Effector CD4-positive, alpha-beta T cell (primary cell): ENCODE measurements around the gene SH3TC1.
A peak's percentile ranks its signal among the peaks of the same experiment; 100 is the strongest.

ENCODE experiments used
- DNase-seq: peaks from one replicate; pipeline ENCODE4 v3.0.0-alpha.2; 2020

Gene SH3TC1

DNA sequence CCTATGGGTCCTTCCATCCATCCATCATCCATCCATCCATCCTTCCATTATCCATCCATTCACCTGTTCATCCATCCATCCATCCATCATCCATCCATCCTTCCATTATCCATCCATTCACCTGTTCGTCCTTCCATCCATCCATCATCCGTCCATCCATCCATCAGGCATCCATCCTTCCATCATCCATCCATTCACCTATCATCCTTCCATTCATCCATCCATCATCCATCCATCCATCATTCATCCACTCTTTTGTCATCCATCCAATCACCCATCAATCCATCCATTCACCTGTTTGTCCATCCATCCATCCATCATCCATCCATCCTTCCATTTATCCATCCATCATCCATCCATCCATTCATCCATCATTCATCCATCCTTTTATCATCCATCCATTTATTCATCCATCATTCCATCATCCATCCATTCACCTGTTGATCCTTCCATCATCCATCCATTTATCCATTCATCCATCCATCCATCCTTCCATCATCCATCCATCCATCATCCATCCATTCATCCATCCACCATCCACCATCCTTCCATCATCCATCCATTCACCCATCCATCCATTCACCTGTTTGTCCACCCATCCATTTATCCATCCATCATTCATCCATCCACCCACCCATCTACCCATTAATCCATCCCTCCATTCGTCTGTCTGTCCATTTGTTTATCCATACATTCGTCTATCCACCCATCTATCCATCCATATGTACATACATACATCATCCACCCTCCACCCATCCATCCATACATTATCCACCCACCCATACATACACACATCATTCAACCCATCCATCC, 34.8 kb downstream of the SH3TC1 start:
- no peak for DNase-seq

DNA sequence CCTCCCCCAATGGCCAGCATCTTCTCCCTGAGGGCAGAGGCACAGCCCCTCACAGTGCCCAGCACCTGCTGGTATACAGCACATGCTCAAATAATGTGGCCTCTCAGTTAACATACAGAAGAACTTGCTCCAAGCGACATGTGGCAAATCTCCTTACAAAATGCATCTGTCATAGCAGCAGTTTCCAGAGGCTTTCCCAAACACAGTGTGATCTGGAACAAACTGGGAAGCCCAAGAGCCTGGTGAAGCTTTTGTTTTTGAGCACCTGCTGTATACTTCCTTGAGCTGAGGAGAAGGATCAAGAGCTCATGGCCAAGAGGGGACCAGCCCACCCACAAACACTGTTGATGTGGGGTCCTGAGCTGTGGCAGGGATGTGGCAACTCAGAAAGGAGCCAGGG, 35.6 kb downstream of the SH3TC1 start:
- DNase-seq: no peak

DNA sequence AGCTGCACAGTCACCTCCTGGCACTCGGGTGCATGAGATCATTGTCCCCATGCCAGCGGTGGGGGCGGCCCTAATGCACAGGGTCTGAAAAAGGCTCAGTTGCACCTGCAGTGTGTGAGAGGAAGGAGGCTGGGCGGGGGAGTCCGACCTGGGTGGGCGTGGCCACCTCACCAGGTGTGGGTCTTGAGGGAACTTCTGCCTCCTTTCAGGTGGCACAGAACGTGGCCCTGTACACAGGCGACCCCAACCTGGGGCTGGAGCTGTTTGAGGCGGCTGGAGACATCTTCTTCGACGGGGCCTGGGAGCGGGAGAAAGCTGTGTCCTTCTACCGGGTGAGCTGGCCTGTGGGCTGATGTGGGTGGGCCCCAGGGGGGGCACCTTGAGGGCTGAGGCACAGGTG, 36.1 kb downstream of the SH3TC1 start:
- no peak for DNase-seq

DNA sequence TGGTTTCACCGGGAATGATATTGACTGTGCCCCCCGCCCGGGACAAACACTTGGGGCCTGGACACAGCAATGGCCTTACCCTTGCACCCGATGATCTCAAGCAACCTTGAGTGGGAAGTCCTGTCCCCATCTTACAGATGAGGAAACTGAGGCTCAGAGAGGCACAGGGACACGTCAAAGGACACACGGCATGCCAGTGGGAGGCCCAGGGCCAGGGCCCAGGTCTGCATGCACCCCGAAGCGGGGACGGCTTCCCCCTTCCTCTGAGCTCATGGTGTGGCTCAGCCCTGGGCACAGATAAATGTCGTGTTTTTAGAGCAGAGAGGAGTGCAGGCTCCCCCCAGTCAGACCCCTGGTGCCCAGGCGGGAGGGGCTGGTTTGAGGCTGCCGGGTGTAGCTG, 36.6 kb downstream of the SH3TC1 start:
- DNase-seq: no peak

DNA sequence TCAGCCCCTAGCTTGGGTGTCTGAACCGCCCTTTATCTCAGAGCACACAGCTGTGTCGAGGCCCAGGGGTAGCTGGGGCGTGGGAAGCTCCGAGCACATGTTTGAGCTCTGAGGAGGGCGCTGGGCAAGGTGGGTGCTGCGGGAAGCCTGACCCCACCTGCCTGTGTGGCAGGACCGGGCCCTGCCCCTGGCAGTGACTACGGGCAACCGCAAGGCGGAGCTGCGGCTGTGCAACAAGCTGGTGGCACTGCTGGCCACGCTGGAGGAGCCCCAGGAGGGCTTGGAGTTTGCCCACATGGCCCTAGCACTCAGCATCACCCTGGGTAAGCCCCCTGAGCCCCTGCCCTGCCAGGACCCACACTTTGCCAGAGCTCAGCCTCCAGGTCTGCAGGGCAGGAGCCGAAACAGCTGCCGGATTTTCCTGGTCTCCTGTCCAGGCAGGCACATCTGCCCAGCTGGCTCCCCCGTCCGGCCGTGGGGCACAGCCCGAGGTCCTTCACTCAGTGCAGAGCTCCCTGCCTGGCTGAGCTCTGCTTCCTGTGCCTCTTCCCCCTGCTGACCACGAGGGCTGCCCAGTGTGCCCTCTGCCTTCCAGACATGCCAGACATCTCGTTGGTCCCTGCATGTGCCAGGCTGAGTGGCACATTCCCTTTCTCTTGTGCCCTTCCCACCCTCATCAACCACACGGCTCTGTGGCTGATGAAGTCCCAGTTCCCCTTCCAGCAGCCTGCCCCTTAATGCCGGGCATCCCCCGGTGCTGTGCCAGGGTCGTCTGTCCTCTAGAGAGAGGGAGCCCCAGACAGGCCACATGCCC, 37.2 kb downstream of the SH3TC1 start:
- no peak for DNase-seq

DNA sequence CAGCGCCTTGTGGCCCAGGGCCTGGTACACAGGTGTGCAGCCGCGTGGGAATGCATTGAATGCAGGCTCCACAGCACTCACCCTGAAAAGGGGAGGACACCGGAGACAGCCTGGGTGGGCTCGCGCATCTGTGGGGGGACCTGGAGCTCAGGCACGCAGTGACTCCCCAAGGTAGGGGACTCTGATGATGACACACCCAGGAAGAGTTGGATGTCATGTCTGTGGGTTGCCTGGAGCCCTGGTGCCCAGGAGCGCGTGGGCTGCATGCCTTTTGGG, 37.8 kb downstream of the SH3TC1 start:
- DNase-seq: no peak

DNA sequence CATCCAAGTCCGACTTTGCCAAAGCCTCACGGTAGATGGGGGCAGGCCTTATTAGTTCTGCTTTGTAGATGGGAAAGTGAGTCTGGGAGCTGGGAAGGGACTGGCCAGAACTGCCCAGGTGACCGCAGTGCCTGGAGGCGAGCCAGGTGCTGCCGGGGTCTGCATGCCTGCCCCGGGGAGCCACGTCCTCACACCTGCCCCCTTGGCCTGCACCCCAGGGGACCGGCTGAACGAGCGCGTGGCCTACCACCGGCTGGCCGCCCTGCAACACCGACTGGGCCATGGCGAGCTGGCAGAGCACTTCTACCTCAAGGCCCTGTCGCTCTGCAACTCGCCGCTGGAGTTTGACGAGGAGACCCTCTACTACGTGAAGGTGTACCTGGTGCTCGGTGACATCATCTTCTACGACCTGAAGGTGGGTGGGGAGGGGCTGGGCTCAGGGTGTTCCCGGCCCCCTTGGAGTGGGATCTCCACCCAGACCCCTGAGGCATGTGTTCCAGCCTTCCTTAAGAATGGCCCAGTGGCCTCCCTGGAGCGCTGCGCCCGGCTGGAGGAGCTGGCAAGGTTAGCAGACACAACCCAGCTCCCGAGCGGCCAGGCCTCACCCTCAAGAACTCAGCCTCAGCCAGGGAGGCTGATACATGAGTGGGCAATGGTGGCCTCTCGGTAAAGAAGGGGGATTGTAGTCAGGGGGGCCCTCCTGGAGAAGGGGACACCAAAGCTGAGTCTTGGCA, 38.3 kb downstream of the SH3TC1 start:
- DNase-seq: no peak

DNA sequence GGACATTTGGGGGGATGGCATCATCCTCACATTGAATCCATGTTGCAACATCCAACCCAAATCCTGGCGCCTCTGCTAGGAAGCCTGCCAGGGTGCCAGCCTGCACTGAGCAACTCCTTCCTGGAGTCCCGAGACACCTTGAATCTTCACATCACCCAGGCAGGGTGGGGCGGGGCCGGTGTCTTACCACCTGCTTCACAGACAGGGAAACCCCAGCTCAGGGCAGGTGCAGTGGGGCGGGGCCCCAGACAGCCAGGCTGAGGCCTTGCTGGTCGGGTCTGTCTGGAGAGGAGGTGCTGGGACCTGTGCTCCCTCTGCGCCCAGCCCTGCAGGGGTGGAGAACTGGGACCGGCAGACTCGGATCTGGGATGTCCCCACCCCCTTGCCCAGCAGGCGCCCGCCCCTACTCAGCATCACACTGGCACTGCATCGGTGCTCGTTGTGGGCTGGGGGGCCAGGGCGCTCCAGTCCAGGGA, 39.0 kb downstream of the SH3TC1 start:
- no peak for DNase-seq

DNA sequence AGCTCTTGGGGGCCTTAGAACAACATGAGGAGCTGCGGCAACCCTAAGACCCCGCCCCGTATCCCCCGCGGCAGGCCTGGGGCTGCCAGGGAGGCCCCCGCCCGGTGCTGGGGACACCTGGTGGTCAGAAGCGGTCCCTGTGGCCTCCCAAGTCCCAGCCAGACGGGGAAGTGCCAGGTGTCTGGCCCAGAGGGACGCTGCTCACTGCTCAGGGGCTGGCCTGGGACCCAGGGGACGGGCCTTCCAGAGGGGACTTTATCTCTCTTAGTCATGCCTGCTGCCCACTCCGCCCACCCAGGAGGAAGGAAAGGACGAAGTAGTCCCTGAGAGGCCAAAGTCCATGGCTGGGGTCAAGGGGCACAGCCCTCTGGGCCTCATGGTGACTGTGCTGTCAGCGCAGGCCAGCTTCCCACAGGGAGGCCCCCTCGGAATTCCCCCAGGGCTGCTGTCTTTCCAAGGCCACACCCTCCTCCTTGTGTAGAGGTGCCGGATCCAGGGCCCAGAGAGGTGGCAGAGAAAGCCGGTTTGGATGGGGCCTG, 39.5 kb downstream of the SH3TC1 start:
- no peak for DNase-seq

DNA sequence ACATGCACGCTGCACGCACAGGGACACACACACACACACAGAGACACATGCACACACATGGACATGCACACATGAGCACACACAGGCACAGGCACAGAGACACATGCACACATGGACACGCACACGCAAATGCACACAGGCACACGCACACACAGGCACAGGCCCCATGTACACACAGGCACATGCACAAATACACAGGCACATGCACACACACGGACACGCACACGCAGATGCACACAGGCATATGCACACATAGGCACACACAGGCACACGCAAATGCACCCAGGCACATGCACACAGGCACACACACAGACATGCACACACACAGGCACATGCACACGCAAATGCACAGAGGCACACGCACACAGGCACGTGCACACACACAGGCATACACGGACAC, 40.1 kb downstream of the SH3TC1 start:
- no peak for DNase-seq

DNA sequence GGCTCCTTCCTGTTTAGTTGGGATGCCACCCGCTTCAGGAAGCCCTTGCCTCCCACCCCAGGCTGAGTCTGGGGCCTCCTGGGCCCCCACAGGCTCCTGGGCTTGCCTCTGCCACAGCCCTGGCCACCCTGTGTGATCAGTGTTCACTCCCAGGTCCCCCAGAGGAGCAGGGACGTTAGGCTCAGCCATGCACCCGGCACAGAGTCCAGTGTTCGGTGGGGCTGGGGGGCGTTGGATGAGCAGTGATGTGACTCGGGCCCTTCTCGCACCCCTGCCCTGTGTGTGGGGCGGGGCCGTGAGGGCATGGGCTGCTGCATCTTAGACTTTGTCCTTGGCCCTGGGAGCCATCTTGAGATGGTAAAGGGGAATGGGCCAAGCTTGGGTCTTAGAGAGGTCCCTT, 40.6 kb downstream of the SH3TC1 start:
- DNase-seq: no peak

DNA sequence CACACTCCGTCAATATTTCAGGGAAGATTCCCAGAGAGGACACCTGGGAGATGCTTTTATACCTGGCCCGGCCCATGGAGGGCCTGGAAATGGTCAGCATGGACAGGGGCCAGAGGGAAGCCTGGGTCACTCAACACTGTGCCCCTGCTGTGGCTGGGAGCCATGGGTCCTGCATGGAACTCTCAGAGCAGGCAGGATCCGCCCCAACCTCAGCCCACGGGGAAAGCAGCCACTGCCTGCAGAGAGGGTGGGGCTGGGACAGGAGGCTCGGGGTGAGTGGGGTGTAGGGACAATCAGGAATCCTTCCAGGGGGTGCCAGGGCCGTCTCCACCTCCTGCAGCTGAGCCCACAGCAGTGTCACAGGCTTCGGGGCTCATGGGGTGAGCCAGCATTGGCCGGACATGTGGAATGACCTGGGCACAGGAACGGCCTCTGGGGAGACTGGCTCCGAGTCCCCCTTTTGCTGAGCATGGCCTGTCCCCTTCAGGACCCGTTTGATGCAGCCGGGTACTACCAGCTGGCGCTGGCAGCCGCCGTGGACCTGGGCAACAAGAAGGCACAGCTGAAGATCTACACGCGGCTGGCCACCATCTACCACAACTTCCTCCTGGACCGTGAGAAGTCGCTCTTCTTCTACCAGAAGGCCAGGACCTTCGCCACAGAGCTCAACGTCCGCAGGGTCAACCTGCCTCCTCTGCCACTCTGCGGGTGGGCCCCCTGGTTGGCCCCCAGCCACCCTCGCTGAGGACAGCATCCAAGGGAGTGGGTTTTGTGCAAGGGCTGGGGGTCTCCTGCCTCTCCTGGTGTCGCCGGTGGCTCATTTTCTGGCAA, 41.3 kb downstream of the SH3TC1 start:
- DNase-seq: no peak

DNA sequence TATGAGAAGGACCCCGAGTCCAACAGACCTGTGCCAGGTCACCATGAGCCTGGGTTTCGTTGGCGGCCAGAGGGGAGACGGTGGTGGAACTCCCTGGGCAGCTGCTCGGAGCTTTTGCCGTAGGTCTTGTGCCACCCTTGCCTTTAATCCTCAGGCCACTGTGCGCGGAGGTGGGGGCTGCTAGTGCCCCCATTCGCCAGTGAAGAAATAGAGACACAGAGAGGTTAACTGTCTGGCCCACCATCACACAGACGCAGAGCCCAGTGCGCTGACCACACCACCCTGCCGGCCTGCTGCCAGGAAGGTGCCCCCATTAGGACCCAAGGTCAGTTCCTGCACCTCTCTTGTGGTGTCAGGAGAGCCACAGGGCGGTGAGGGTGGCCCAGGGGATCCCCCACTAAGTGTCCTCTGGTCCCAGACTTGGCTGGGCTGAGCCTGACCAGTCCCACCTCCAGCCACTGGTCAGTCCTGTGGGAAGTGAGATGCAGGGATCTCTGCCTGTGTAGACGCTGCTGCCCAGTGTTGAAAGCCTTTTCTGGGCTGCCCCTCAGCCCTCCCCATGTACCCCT, 42.2 kb downstream of the SH3TC1 start:
- DNase-seq: no peak

DNA sequence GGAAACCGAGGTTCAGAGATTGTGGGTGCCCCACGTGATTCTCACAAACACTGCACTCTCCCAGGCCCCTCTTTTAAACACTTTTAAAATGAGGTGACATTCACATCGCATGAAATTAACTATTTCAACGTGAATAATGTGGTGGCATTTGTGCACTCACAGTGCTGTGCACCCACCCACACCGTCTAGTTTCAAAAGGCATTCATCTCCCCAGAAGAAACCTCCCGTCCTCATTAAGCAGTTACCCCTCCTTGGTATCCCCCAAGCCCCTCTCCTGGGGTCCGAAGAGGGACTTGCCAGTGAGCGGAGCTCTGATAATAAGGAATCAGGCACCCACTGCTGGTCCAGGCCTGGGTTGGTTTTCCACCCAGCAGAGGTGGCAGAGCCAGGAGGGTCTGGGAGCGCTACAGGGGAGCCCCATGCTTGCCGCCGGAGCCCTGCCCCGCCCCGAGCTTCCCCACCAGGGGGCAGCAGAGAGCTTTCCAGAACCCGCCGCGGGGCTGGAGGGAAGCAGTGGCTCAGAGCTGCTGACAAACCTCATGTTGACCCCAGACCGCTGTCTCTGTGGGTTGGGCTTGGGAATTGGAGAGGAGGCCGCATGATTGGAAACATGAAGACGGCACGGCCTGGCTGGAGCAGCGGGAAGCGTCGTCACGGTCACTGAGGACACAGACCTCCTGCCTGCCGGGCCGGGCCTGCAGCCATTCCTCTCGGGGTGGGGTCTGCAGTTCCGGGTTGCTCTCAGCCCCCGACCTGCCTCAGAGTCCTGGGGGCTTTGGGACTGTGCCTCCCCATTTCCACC, 43.0 kb downstream of the SH3TC1 start:
- DNase-seq: peak; percentile 74

DNA sequence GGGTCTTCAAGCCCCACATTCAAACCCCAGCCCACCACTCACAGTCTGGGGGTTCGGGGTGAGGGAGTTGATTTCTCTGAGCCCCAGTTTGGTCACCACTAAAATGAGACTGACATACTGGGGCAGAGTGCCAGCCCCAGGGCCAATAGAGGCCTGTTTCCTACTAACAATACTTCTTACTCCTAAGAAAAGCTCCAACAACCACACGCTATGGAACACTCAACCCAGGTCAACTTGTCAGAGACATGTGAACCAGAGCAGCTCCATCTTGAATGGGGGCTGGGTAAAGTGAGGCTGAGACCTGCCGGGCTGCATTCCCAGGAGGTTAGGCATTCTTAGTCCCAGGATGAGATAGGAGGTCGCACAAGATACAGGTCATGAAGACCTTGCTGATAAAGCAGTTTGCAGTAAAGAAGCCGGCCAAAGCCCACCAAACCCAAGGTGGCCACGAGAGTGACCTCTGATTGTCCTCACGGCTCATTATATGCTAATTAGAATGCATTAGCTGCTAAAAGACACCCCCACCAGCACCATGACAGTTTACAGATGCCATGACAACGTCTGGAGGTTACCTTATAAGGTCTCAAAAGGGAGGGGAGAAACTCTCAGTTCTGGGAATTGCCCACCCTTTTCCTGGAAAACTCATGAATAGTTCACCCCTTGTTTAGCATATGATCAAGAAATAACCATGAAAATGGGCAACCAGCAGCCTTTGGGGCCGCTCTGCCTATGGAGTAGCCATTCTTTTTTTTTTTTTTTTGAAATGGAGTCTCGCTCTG, 43.9 kb downstream of the SH3TC1 start:
- DNase-seq: no peak

DNA sequence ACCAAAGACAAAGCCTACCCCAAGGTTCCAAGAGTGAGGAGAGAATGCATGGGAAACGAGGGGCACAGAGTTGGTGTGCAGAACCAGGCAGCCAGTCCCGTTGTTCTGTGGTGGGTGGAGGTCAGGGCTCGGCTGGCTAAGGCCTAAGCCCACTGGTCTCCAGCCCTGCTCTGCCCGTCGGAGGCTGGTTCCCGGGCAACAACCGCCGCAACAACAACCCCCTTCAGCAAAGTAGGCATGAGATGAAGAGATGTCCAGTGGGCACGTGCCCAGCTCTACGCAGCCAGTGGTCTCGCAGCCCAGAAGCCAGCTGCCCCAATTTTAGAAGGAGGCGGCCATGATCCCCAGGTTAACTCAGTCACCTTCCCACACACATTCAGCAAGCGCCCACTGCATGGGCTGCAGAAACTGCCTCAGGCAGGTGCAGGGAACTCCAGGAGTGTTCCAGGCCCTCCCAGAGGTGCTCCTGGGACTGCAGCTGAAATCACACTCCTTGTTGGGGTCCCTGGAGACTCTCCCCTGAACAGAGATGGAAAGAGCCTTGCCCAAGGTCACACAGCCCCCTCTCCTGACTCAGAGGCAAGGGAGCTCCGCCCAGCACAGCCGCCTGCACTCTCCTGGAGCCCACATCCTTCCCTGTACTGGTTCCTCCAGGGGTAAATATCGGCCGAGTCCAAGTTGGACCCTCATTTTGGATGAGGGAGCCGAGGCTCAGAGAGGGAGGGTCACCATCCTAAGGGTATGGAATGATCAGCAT, 45.1 kb downstream of the SH3TC1 start:
- no peak for DNase-seq

DNA sequence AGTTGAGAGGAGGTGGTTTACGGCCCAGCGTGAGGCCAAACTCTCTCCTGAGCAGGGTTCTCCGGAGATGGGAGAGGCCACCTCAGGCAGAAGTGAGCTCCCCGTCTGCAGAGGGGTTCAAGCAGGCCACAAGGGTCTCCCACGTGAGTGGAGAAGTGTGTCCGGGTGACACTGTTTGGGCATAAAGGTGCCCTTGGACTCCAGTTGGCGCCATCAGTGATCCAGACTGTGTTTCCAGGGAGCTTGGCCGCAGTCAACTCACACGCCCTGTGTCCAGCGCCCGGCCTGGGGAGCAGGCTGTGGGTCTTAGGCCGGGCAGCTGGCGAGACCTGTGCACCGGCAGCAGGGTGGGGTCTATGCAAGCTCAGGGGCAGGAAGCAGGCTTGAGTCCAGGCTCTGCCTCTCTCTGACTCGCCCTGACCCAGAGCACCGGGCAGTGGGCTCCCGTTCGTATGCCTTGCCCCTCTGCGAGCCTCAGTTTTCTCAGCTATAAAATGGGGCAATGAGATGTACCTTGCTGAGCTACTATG, 45.9 kb downstream of the SH3TC1 start:
- DNase-seq: no peak

DNA sequence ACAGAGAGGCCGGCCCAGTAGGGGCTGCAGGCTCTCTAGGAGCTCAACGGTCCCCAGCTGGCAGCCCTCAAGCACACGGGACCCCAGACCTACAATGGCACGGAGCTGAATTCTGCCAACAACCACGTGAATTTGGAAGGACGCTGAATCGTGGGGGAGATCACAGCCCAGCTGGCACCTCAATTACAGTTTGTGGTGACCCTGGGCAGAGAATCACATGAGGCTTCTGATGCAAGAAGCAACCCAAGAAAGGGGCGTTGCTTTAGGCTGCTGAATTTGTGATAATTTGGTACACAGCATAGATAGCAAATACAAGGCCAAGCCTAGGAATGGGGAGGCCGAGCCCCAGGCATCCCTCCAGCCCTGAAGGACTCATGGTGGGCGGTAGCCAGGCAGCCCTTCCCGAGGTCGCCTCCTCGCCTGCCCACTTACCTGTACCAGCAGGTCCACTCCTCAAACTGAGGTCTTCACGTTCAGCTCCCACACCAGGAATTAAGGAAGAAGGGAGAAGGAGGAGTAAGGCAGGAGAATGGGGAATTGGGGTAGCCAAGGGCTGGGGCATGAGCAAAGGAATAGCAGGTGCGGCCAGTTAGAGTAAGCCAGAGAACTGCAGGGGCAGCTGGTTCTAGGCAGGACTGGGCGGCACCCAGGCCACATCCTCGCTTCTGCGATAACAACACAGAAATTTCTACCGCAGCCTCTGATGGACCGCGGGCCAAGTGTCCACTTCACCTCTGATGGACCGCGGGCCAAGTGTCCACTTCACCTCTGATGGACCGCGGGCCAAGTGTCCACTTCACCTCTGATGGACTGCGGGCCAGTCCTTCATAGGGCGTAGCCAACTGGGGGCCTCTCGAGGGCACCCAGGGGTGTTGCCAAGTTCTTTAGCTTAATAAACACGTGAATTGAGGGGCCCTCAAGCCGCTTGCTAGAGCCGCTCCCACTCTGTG, 47.1 kb downstream of the SH3TC1 start:
- DNase-seq: no peak
